A673 (cell line): Measurements from ENCODE around the gene GOLGA8S. TPM values are rescaled to one million over a fixed set of nuclear protein-coding genes. Genes with fewer than 3 reads are reported as not detected.
"Not testable (repeated sequence)": the region's sequence is repeated elsewhere in the genome, so short reads cannot be mapped to it uniquely, and the experiment has no call there.

Experiments
- Bru-seq: library from RNA; stranded (reverse); fragments of 400-500 nt; gene quantifications from one replicate; lab custom pipeline; 2021; lab: Mats Ljungman, UMichigan
- BruChase-seq, 2 experiments: library from RNA; stranded (reverse); fragments of 400-500 nt; gene quantifications; one replicate each; lab custom pipeline; 2021; lab: Mats Ljungman, UMichigan
- BruUV-seq: library from RNA; stranded (reverse); fragments of 400-500 nt; replicated peaks from 2 replicates; lab custom pipeline; 2021; lab: Mats Ljungman, UMichigan
- CTCF ChIA-PET: fragments of 300-600 bp; sonication (Branson Sonifier 250); formaldehyde crosslinking; loops from one replicate; lab custom pipeline; 2022; ENCODE audit warnings: antibody characterized with exemption; lab: Charles Lee
- POLR2A ChIA-PET: fragments of 300-600 bp; sonication (Branson Sonifier 250); formaldehyde crosslinking; loops from one replicate; lab custom pipeline; 2022; ENCODE audit warnings: antibody characterized with exemption; ENCODE audit not compliant: low non-redundant PET; lab: Charles Lee
- DNase-seq: peaks from one replicate; pipeline ENCODE4 v3.0.0-alpha.2; 2015; ENCODE audit warnings: low spot score
- H3K27ac ChIP-seq: fragments of 200-600 bp; sonication (generic); 2 replicates; pipeline ENCODE4 v1.5.1; 2016; ENCODE audit warnings: mixed run types, low read depth, mild to moderate bottlenecking, mixed read lengths, antibody characterized with exemption, low read length; ENCODE audit not compliant: poor library complexity, severe bottlenecking
- H3K27me3 ChIP-seq: fragments of 200-600 bp; sonication (generic); replicated peaks from 2 replicates; pipeline ENCODE4 v1.6.1; 2017; ENCODE audit warnings: mixed run types, low read depth, mild to moderate bottlenecking, mixed read lengths, antibody characterized with exemption, low read length; ENCODE audit not compliant: insufficient read depth, poor library complexity
- H3K36me3 ChIP-seq: fragments of 200-600 bp; sonication (generic); 2 replicates; pipeline ENCODE4 v1.6.1; 2016; ENCODE audit warnings: mixed run types, mild to moderate bottlenecking, mixed read lengths, antibody characterized with exemption, low read length; ENCODE audit not compliant: insufficient read depth, poor library complexity, severe bottlenecking
- H3K4me1 ChIP-seq: fragments of 200-600 bp; sonication (generic); 2 replicates; pipeline ENCODE4 v1.6.1; 2017; ENCODE audit warnings: mixed run types, mild to moderate bottlenecking, mixed read lengths, antibody characterized with exemption, low read length; ENCODE audit not compliant: insufficient read depth, poor library complexity, severe bottlenecking
- H3K4me3 ChIP-seq: fragments of 200-600 bp; sonication (generic); 2 replicates; pipeline ENCODE4 v1.5.1; 2016; ENCODE audit warnings: low read depth, mixed run types, mild to moderate bottlenecking, mixed read lengths, low read length; ENCODE audit not compliant: poor library complexity, severe bottlenecking
- H3K9me3 ChIP-seq: fragments of 200-600 bp; sonication (generic); 2 replicates; pipeline ENCODE4 v1.6.1; 2016; ENCODE audit warnings: mixed run types, low read depth, mild to moderate bottlenecking, mixed read lengths, antibody characterized with exemption, low read length; ENCODE audit not compliant: poor library complexity, severe bottlenecking
- intact Hi-C: fragments of 100-400 bp; cut with micrococcal nuclease; formaldehyde crosslinking; loops from one replicate; pipeline ENCODE4 v1.10.0; 2022; ENCODE audit not compliant: unreplicated experiment
- long read RNA-seq: library from polyadenylated mRNA; stranded (forward); transcript quantifications from one replicate; pipeline ENCODE4 v2.0.0, GENCODE V29; 2022
- total RNA-seq: library from RNA; stranded (reverse); gene quantifications from 2 replicates; pipeline ENCODE4 v1.2.3, GENCODE V29; 2021

Gene GOLGA8S
- total RNA-seq: 0.09 TPM in 1 of 2 replicates, not detected in the other
- not detected for Bru-seq, nascent RNA
- not detected for BruChase-seq, experiment 1, labeled RNA remaining after a 2-hour chase
- not detected for BruChase-seq, experiment 2, labeled RNA remaining after a 6-hour chase
- long read RNA-seq: 0 reads

- intact Hi-C loops, H3K9me3 ChIP-seq, H3K4me1 ChIP-seq, POLR2A ChIA-PET, CTCF ChIA-PET, DNase-seq, H3K36me3 ChIP-seq, BruUV-seq, H3K4me3 ChIP-seq, H3K27ac ChIP-seq, H3K27me3 ChIP-seq: not testable (repeated sequence)
These were observed at the start of gene GOLGA8S for GRCh38 chr15:23354448-23354847. Gene GOLGA8S, plus strand, starts transcription at chr15:23354748. Its CDS starts 62 bp downstream, at chr15:23354810.

GRCh38 chr15:23304805-23305204, 49.7 kb upstream of the GOLGA8S start:
- H3K4me3 ChIP-seq: peak overlapping the region; percentile 49
- H3K4me1 ChIP-seq, CTCF ChIA-PET, H3K27ac ChIP-seq, intact Hi-C loops, POLR2A ChIA-PET, DNase-seq, H3K9me3 ChIP-seq, BruUV-seq, H3K27me3 ChIP-seq, H3K36me3 ChIP-seq: not testable (repeated sequence)

GRCh38 chr15:23305921-23306320, 48.6 kb upstream of the GOLGA8S start:
- BruUV-seq, H3K9me3 ChIP-seq, H3K4me3 ChIP-seq, H3K27ac ChIP-seq, H3K4me1 ChIP-seq, intact Hi-C loops, H3K27me3 ChIP-seq, CTCF ChIA-PET, DNase-seq, POLR2A ChIA-PET: not testable (repeated sequence)
- H3K36me3 ChIP-seq: peaks cover 18% of the 10 kb centered on the region

GRCh38 chr15:23311233-23311632, 43.3 kb upstream of the GOLGA8S start:
- BruUV-seq, H3K27ac ChIP-seq, H3K9me3 ChIP-seq, H3K4me3 ChIP-seq, H3K4me1 ChIP-seq, intact Hi-C loops, DNase-seq, CTCF ChIA-PET, H3K27me3 ChIP-seq, POLR2A ChIA-PET: not testable (repeated sequence)
- H3K36me3 ChIP-seq: peaks cover 22% of the 10 kb centered on the region

GRCh38 chr15:23334096-23334495, 20.5 kb upstream of the GOLGA8S start, which contains the start of gene GOLGA6L26:
Gene GOLGA6L26, minus strand, starts transcription at chr15:23334196. Its CDS starts 61 bp downstream, at chr15:23334135.
- H3K4me1 ChIP-seq, H3K27ac ChIP-seq, intact Hi-C loops, POLR2A ChIA-PET, H3K9me3 ChIP-seq, H3K4me3 ChIP-seq, BruUV-seq, H3K36me3 ChIP-seq, DNase-seq, CTCF ChIA-PET, H3K27me3 ChIP-seq: not testable (repeated sequence)

GRCh38 chr15:23362622-23363021, 8.1 kb downstream of the GOLGA8S start:
- H3K27me3 ChIP-seq, H3K4me3 ChIP-seq, DNase-seq, H3K27ac ChIP-seq, POLR2A ChIA-PET, CTCF ChIA-PET, intact Hi-C loops, H3K4me1 ChIP-seq, H3K36me3 ChIP-seq, H3K9me3 ChIP-seq, BruUV-seq: not testable (repeated sequence)

GRCh38 chr15:23364261-23364660, 9.7 kb downstream of the GOLGA8S start:
- H3K27ac ChIP-seq, H3K4me1 ChIP-seq, intact Hi-C loops, CTCF ChIA-PET, H3K9me3 ChIP-seq, H3K27me3 ChIP-seq, DNase-seq, POLR2A ChIA-PET, H3K4me3 ChIP-seq, BruUV-seq, H3K36me3 ChIP-seq: not testable (repeated sequence)
